Activated gamma-delta T cell treated with Interleukin-2 at 50 U/mL for 16 hours (primary cell): ENCODE measurements around the gene ALAS2.
"Not testable (repeated sequence)": the region's sequence is repeated elsewhere in the genome, so short reads cannot be mapped to it uniquely, and the experiment has no call there.

ENCODE experiments used
- DNase-seq: peaks from one replicate; pipeline ENCODE4 v3.0.0-alpha.2; 2020

ALAS2 gene

GRCh38 chrX:55005256-55005655 is 25.5 kb downstream of the ALAS2 start:
- no peak for DNase-seq

GRCh38 chrX:55004231-55004630 is 26.5 kb downstream of the ALAS2 start:
- DNase-seq, result no peak

DNA sequence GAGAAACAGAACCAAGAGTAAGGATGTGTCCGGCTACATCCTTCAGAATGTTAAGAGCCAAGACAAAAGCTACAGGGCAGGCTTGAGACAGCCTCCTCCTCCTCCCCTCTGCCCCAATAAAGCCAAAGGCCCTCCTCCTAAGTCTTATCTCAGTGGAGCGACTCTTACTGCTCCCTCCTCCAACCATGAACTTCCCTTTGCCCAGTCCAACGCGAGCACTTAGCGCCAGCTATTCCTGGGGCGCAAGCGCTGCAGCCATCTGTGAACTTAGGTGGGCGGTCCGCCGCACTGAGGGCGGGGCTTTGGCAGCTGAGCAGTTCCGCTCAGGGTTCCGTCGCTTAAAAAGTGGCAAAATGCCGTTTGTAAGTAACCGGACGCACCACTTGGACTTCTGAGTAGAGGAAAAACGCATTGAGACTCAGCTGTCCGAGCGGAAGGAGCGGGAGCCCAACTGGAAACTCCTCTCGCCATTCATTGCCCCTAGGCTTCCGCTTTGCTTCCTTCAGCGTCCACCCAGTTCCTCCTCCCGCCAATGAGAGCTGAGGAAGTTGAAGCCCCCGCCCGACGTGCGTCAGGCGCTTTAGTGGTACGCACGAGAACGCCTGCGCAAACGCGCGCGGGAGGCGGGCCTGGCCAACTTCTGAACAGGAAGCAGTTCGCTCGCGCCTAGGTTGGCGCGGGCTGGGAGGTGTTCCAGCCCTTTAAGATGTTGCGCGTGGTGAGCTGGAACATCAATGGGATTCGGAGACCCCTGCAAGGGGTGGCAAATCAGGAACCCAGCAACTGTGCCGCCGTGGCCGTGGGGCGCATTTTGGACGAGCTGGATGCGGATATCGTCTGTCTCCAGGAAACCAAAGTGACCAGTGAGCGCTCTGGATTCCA is 30.8 kb downstream of the ALAS2 start, which contains the start of gene APEX2:
Gene APEX2 (plus strand): TSS at position 647 of the 882 bp plus-strand sequence. CDS start 60 bp downstream, at position 707.
- DNase-seq, result peak; percentile 82

- no peak for DNase-seq
Measured at GRCh38 chrX:54995621-54996020, 35.2 kb downstream of the ALAS2 start.

GRCh38 chrX:54994668-54995351 is 36.0 kb downstream of the ALAS2 start:
- no peak for DNase-seq

GRCh38 chrX:54994099-54994498 is 36.7 kb downstream of the ALAS2 start, which contains the start of gene PFKFB1:
Gene PFKFB1 (minus strand): TSS chrX:54994188. CDS start chrX:54994007, 181 bp downstream.
- DNase-seq, result no peak

DNA sequence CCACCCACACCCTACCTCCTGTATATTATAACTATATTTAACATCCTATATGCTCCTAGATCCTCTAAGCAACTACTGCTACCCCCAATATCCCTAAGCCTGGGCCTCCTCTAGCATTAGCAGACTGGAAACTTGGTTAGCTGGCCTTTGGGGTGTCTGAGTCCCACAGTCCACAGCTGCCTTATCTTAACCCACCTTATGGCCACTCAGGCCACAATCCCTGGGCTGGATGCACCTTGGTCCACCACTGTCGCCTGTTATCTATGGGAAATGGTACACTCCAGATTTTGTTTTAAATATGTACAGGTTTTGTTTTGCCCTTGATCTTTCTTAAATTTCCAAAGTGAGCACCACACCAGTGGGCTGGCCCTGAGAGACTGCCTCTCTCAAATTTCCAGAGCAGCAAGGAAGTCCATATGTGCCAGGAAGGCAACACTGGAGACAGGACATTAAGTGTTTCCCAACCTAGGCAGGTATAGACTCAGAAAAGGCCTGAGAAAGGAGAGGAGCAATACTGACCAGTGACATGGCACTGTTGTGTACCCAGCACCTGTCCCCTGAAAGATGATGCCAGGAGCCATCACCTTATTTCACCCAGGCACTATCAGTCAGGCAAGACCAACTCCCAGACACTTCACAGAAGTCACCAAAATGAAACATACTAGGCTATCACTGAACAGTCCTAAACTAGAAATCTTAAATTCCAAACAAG is 37.7 kb downstream of the ALAS2 start:
- DNase-seq, result no peak

DNA sequence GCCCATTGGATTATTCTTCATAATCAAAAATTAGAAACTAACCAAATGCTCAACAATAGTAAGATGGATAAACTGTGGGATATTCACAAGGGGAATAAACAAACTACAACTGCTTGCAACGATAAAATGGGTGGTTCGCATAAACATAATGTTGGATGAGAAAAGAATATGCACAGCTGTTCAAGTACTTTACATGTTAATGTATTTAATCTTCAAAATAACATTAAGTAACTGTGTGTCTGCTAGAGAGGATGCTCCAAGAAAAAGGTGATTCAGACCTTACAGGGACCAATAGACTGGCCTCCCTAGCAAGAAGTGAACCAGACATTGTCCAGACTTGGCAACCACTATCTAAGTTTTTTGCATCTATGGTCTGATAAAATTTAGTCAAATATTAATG is 39.1 kb downstream of the ALAS2 start:
- DNase-seq, result no peak

DNA sequence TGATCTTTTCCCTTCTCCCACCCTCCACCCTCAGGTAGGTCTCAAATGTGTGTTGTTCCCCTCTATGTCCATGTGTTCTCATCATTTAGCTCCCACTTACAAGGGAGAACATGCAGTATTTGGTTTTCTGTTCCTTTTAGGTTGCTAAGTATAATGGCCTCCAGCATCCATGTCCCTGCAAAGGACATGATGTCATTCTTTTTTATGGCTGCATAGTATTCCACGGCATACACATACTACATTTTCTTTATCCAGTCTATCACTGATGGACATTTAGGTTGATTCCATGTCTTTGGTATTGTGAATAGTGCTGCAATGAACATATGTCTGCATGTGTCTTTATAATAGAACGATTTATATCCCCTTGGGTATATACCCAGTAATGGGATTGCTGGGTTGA is 47.5 kb downstream of the ALAS2 start:
- not testable (repeated sequence) for DNase-seq

DNA sequence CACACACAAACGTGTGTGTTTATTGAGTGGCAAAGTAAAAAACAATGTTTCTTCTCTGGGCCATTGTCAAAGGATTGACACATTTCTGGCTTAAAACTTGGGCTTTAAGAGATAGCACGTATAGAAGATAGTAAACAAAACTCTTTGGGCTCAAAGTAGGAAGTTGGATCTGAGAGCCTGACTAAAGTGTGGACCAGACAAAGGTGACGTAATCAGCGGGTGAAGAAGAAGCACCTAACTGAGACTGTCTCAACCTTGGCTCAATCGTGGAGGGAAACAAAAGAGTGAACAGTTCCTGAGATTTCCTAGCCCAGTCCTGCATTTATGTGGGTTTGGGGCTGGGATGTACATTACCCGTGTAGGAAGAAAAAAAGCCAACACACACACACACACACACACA is 50.4 kb downstream of the ALAS2 start:
- no peak for DNase-seq

- no peak for DNase-seq
Measured at GRCh38 chrX:54979432-54979831, 51.3 kb downstream of the ALAS2 start.

DNA sequence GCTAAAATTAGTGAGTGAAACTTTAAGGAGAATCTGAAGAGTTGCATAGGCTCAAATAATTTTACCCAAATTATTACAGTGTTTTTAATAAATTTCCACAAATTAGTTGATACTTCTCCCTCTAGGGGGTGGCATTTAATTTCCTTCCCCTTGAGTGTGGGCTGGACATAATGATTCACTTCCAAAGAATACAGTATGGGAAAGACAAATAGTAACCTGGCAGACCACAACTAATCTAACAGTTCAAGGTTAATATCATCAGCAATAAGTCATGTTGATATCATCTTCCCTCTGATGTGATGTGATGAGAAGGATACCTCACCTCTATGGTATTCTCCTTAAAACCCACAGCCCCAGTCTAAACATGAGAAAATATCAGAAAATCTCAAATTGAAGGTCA is 52.3 kb downstream of the ALAS2 start:
- DNase-seq, result no peak

- DNase-seq, result no peak
Measured at GRCh38 chrX:54977387-54977786, 53.4 kb downstream of the ALAS2 start.

DNA sequence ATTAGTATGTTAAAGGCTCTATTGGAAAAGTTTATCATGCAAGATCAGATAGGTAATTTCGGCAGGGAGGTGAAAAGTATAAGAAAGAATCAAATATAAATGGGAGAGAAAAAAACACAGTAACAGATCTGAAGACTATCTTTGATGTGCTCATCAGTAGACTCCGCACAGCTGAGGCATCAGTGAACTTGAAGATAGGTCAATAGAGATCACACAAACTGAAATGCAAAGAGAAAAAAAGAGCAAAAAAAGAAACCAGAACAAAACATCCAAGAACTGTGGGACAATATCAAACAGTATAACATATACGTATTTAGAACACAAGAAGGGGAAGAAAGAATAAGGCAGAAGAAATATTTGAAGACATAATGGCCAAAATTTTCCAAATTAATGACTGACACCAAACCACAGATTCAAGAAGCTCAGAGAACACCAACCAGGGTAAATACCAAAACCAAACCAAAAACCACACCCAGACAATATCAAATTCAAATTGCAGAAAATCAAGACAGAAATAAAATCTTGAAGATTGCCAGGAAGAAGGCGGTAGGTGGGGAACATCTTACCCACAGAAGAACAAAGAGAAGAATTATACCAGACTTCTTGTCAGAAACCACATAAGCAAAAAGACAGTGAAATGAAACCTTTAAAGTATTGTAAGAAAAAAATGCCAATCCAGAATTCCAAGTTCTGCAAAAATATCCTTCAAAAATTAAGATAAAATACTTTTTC is 65.8 kb downstream of the ALAS2 start:
- DNase-seq, result no peak

DNA sequence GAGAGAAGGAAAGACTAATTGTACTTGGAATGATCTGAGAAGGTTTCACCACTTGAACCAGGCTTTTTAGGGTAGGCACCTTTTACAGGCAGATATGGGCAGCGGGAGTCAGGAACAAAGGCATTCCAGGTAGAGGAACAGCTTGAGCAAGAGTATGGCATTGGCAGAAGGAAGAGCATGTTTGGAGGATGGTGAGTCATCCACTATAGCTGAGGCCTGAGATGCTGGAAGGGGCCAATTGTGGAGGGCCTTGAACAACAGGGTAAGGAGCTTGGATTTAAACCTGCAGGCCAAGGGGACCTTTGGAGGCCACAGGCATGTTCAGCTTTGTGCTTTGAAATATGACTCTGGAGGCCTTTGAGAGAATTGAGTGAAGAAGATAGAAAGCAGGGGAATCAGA is 69.0 kb downstream of the ALAS2 start:
- DNase-seq, result no peak
